ENCODE data around the gene KLHL42.
"Not testable (repeated sequence)": the region's sequence is repeated elsewhere in the genome, so short reads cannot be mapped to it uniquely, and the experiment has no call there.

The KLHL42 gene

GRCh38 chr12:27779920-27780611, at the start of gene KLHL42, which contains the start of gene MANSC4:
TSS of gene KLHL42 (plus strand) at chr12:27780233. CDS start at chr12:27780331, 98 bp downstream.
TSS of gene MANSC4 (minus strand) at chr12:27780236. CDS start at chr12:27771276, 8,960 bp downstream.
- peak; percentile 46 for DNase-seq

- DNase-seq, result no peak
These were observed 47.8 kb upstream of the KLHL42 start for GRCh38 chr12:27732281-27732680.

GRCh38 chr12:27733052-27733656, 46.9 kb upstream of the KLHL42 start:
- DNase-seq, result no peak

GRCh38 chr12:27733791-27734190, 46.2 kb upstream of the KLHL42 start:
- no peak for DNase-seq

- DNase-seq, result not testable (repeated sequence)
These were observed 45.7 kb upstream of the KLHL42 start for GRCh38 chr12:27734321-27734720.

- DNase-seq, result no peak
These were observed 36.4 kb upstream of the KLHL42 start for GRCh38 chr12:27743601-27744000.

- not testable (repeated sequence) for DNase-seq
These were observed 34.3 kb upstream of the KLHL42 start for GRCh38 chr12:27745734-27746133.

- no peak for DNase-seq
These were observed 32.8 kb upstream of the KLHL42 start for GRCh38 chr12:27747111-27747820.

GRCh38 chr12:27751386-27752047, 28.5 kb upstream of the KLHL42 start:
- peak; percentile 56 for DNase-seq

GRCh38 chr12:27754795-27755194, 25.2 kb upstream of the KLHL42 start:
- DNase-seq, result no peak

- no peak for DNase-seq
These were observed 23.3 kb upstream of the KLHL42 start for GRCh38 chr12:27756670-27757195.

GRCh38 chr12:27762757-27763156, 17.3 kb upstream of the KLHL42 start:
- no peak for DNase-seq

GRCh38 chr12:27766587-27766986, 13.4 kb upstream of the KLHL42 start:
- no peak for DNase-seq

- DNase-seq, result no peak
These were observed 10.8 kb upstream of the KLHL42 start for GRCh38 chr12:27769142-27769673.

- DNase-seq, result no peak
These were observed 8.3 kb upstream of the KLHL42 start for GRCh38 chr12:27771481-27772327.

GRCh38 chr12:27772328-27773049, 7.5 kb upstream of the KLHL42 start:
- no peak for DNase-seq

- DNase-seq, result no peak
These were observed 2.9 kb upstream of the KLHL42 start for GRCh38 chr12:27777141-27777540.

GRCh38 chr12:27778206-27778605, 1.8 kb upstream of the KLHL42 start:
- no peak for DNase-seq

- DNase-seq, result peak; percentile 4
These were observed 565 bp upstream of the KLHL42 start for GRCh38 chr12:27779416-27779919.

- peak; percentile 17 for DNase-seq
These were observed 777 bp downstream of the KLHL42 start for GRCh38 chr12:27780612-27781408.

Measured in NCI-H510A (cell line).